NCI-H1694 treated with DMSO at 0.1 percent for 48 hours (cell line): ENCODE data around the gene CAMK1D.

Experiments used
- DNase-seq: peaks from one replicate; lab custom pipeline; 2025; lab: John Stamatoyannopoulos, UW

The CAMK1D gene

DNA sequence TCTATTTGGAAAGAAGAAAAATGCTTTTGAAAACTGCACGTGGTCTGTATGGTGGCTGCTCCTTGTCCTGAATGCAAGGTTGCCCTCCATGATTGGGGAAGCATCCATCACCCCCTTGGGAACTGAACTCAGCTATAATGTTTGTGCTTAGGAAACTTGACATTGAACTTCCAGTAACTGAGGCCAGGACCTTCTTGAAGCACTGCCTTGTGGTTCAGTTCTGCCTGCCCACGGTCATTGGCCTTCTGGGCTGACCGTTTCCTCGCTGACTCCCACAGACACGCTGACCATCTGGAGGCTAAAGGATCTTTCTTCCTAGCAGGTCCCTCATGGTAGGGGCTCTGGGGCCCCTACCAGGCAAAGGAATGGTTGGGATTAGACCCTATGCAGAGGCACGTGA, 247.8 kb downstream of the CAMK1D start:
- no peak for DNase-seq

DNA sequence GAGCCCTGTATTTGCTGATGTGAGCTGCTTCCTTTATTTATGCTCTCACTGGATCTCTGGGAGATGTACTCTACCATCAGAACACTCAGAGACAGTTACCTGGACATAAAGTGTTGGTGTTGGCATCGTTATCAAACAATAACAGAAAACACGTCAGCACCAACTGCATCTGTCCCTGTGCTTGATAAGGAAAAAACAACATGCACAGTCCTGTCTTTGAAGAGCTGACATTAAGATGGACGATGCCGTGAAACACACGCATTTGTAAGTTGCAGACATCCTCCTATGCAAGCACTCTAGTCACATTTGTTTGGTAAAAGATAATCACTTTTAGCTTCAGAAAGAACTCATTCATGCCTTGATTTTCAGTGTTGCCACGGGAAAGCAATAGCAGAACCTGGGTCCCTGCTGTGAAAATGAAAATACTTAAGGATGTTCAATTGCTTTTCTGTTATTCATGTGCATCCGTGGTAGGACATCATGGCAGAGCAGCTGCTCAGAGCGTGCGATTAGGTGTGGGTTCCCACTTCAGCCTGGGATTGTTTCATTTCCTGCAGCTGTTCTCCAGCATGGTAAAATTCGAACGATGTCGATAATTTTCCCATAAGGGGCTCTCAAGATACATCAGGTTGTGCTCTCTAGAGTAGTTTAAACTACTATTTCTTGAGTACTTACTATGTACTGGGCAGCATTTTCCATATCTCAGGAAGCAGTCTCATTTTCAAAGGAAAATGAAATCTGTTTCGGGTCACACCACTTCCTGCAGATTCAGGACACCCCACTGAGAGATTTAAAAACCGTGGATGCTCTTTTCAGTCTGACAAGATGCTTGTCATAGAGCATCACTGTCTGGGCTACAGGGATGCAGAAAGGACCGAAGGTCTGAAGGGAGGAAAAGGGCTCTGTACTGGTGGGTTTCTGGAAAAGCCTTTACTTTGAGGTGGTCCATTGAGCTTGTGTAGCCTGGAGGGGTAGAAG, 248.7 kb downstream of the CAMK1D start:
- no peak for DNase-seq

DNA sequence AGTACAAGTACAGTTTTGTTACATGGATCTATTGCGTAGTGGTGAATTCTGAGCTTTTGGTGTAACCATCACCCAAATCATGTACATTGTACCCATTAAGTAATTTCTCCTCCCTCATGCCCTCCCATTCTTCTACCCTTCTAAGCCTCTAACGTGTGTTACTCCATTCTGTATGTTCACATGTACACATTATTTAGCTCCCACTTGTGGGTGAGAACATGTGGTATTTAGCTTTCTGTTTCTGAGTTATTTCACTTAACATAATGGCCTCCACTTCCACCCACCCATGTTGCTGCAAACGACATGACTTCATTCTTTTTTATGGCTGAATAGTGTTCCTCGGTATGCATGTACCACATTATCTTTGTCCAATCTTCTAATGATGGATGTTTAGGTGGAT, 251.3 kb downstream of the CAMK1D start:
- no peak for DNase-seq

DNA sequence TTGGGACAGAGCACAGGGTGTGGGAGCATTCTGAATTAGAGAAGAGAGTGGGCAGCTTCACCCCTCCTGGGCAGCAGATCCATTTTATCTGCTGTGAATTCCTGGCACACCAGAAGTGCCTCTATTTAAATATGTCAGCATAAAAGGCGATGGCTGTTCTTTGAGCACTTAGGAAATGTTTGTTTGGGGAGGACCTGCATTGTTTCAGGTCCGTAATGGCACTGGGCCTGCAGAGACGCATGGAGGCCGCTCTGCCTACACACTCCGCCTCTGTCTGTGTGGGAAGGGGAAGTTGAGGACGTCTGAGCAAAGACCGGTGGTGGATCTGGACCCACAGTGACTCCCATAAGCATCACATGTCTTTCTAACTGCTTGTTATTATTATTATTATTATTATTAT, 253.2 kb downstream of the CAMK1D start:
- no peak for DNase-seq

DNA sequence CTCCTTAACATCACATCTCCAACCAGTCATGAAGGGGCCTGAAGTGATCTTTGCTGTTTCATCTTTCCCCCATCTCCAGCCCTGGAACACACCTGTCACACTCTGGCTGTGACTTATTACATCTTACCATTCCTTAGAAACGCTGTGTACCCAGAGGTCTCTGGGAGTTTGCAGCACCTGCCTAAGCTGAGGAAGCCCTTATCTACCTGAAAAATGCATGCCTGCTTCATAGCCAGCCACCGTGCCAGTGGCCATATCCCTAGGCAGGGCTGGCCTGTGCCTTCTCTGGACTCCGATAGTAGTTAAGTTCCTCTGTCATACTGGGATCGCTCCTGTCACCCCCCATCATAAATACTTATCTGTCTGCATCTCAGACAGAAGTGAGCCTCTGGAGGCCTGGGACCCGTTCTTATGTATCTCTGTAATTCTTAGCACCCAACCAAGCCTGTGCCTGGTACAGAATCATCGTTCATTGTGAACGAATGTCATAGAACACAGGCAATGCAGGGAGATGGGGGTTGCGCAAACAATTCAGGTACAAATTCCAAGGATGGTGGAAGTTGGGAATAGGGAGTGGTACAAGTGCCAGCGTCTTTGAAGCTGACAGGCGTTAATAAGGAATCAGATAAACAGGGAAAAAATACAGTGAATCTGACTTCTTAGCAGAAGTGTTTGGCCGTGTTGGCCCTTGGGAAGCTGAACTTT, 254.6 kb downstream of the CAMK1D start:
- no peak for DNase-seq

DNA sequence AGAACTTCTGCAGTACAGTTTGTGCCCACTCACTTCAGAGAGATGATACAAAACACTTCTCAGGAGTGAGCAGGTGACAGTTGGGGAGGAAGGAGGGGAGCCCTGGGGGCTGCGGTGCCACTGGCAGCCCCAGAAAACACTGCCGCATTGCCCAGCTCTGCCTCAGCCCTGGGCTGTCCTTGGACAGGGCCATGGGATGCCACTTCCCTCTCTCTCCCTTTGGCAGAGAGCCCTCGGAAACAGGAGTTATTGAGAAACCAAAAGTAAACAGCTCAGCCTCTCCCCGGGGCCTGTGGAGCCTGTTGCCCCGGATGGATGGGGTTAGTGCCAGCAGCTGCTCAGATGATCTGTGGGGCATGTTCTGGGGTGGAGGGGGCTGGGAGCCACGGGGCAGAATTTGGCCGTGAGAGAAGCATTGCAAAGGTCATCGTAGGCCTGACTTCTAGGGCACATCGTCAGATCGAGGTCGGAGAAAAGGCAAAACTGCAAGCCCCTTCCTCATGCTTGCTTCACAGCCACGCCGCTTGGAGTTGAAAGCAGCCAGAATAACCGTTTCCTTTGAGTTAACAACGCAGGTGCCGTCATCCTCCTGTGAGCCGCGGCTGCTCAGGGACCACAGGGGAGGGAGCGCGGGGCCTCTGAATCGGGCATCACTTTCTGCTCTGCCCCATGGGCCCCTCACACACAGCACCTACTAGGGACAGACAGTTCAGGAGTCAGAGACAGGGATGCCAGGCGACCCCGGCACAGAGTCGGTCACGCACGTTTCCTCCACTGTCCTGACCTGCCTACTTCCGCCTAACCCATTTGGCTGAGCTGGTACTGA, 256.4 kb downstream of the CAMK1D start:
- peak; percentile 51 for DNase-seq

DNA sequence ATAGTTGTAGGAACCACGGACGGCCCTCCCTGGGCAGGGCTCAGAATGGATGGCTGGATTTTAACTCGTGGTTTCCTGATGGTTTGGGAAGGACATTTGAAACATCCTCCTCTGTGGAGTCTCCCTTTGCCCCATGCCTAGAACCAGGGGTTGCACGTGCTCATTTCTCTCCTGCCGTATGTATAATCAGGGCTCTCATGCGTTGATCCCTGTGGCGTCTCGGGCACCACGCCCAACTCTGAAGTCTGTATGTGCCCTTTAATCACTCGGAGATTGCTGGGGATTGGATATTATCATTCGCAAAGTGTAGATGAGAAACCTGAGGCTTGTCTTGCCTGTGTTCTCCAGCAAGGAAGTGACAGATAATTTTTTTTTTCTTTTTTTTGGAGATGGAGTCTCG, 257.1 kb downstream of the CAMK1D start:
- DNase-seq: no peak

DNA sequence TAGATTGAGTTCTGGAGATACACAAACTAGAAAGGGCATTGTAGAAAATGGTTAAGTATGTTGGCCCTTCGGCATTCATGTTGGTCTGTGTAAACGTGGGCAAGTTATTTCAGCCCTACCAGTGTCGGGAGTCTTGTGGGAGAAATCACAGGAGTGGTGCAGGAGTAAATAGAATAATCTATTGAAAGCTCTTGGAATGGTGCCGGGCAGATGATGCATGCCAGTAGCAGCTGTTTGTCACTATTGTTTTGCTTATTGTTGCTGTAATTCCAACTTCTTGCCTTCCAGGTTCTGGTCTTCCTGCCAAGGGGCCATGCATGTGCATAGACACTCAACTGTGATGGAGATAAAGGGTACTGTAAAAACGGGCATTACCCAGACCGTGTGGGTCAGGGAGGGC, 259.4 kb downstream of the CAMK1D start:
- no peak for DNase-seq

DNA sequence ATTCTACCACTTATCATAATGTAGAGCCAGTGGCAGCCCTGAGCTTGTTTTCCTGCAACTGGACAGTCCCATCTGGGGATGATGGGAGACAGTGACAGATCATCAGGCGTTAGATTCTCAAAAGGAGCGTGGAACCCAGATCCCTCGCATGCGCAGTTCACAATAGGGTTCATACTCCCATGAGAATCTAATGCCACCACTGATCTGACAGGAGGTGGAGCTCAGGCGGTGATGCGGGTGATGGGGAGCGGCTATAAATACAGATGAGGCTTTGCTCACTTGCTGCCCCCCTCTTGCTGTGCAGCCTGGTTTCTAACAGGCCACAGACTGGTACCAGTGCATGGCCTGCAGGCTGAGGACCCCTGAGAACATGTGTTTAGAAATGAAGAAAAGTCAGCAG, 260.1 kb downstream of the CAMK1D start:
- DNase-seq: no peak

DNA sequence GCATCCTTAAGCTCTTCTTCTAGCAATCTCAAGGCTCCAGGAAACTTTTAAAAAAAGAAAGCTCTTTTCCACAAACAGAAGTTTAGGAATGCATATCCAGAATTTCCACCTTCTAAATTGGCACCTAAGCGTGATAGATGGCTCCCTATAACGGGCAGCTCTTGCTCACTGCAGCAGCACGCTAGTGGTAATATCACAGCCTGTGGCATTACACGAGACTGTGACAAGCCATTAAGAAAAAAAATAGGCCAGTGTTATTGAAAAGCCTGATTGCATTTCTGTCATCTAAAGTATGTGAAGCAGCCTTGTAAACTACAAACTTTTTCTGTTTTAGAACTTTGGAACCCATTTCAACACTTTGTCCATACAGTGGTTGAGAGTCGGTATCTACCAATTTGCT, 263.8 kb downstream of the CAMK1D start:
- DNase-seq: no peak

DNA sequence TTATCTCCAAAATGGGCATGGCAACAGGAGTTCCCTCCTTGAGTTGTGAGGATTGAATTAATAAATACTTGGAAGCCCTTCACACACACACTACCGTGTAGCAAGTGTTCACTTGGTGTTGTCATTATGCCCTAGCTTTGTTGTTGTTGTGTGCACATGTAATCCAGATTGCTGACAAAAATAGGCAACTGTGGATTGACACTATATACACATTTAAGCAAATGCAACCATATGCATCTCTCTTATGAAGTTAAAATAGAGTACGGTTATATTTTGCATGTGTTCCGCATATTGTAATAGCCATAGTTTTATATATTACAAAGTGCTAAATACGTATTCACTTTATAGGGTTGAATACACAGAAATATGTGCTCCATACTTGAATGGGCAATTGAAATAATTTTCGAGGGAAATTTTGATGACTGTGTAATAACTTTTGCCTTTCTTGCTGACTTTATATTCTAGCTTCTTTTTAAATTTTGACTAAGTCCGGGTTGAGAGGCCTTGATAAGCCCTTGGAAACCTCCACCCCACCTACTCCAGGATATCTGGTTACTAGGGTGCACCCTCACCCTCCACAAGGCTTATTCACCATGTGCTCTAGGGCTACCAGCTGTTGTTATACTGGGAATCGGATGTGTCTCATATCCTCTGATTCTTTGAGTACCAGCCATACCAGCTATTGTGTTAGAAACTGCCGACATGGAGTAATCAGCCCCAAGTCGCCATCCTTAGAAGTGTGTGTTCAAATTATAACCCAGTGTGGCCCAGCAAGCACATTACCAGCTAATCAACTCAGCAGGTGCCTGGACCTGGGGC, 265.0 kb downstream of the CAMK1D start:
- DNase-seq: no peak

DNA sequence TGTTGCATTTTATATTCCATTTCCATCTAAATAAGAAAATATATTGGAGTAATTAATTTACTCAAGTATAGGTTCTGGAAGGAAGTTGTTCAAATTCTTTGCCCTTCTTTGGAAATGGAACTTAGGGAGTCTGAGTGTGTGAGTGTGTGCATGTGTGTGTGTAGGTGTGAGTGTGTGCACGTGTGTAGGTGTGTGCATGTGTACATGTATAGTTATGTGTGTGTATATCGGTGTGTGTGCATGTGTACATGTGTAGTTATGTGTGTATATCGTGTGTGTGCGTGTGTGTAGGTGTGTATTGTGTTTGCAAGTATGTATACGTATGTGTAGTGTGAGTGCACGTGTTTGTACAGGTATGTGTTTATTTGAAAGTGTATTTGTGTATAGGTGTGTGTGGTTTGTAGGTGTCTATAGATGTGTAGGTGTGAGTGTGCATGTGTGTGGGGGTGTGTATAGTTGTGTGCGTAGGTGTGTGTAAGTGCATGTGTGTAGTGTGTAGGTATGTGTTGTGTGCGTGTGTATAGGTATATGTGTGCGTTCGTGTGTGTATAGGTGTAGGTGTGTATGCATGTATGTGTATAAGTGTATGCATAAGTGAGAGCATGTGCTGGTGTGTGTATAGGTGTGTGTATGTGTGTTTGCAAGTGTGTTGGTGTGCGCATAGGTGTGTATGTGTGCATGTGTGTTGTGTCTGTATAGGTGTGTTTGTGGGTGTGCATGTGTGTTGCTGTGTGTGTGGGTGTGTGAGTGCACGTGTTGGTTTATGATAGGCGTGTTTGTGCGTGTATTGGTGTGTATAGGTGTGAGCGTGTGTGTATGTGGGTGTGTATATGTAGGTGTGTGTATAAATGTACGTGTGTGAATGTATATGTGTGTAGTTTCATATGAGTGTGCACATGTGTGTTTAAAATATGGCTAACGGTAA, 266.2 kb downstream of the CAMK1D start:
- DNase-seq: no peak

DNA sequence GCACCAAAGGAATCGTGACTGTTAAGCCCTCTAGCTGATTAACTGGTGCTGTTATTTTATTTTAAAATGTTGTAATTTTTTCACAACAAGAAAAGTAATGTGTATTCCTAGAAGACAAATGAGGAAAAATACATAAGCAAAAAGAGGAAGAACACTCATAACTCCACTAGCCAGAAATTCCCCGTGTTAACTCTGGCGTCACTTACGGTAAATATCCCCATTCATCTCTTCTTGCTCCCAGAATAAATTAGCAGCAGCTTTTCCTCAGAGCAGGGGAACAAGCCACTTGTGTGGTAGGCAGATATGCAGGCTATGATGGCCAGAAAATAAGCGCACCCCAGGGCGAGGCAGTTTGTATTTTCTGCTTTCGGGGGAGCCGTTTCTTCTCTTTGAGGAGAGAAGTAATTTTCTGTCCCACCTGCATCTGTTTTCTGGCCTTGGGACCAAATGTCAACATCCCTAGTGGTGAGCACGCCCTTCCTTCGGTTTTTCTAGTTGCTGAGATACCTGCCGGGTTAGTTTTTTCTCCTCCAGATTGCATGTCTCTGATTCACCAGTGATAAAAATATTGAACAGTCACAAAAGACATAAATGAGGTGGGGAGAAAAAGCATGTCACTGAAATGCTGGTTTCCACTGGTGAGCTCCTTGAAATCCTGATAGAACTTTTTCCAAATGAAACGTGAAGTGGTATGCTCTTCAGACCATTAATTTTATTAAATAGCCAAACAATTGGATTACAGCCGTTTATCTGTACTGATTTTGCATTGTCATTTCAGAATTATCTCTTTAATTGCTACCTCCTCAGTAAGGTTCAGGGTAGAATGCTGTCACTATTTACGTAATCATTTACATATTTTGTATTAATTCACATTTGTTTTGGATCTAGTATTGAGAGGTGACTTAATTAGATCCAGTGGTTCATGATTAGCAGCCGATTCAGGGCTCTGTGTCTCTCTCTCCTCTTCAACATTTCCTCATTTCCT, 268.1 kb downstream of the CAMK1D start:
- no peak for DNase-seq

DNA sequence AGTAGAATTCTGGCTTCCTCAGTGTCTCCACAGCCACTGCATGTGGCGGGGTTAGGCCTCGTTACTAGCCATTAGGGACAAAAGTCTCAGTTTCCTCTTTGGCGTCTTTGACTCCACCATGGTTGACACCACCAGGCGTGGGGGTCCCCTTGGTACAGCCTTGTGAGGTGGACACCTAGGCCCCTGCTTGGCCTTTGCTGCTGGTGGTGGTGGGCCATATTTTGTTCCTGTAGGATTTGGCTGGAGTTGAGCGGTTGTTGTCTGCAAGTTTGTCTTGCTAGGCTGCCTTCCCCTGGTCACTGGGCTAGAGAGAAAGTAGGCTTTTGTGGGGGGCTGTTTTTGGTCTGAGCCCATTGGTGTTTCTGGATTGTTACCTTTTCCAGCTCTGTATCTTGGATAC, 272.7 kb downstream of the CAMK1D start:
- no peak for DNase-seq

DNA sequence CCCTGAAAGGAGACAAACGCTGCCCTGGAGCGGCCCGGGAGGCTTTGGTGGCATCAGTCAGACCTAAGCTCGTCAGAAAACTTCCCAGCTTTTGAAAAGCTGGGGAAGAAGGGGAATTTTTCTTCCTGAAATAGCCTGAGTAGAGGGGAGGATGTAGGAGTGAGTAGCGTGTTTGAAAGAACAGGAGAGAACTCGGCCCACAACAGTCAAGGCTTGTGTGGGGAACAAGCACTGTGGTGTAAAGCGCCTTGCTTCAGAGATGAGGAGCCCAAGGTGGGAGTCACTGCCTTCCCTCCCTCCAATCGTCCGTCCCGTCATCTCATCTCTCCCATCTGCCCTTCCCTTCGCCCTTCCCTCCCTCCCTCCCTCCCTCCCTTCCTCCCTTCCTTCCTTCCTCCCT, 273.3 kb downstream of the CAMK1D start:
- no peak for DNase-seq

DNA sequence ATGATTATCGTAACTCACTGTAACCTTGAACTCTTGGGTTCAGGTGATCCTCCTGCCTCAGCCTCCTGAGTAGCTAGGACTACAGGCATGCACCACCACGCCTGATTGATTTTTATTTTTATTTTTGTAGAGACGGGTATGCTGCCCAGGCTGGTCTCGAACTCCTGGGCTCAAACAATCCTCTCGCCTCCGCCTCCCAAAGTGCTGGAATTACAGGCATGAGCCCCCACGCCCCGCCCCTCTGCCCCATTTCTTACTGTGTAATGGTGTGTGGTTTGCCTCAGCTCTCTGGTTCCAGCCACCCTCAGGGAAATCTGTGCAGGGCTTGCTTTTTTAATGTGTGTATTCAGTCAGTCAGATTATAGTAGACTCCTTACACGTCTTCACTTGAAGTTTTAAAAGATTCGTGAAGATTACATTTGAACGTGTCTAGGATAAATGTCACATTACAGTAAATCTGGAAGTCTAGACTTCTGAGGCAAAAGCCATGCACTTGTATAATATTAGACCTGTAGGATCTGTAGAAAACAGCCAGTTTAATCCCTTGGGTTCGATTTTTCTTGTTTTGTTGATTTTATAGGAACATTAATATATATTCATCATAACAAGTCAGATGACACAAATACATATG, 276.2 kb downstream of the CAMK1D start:
- no peak for DNase-seq

DNA sequence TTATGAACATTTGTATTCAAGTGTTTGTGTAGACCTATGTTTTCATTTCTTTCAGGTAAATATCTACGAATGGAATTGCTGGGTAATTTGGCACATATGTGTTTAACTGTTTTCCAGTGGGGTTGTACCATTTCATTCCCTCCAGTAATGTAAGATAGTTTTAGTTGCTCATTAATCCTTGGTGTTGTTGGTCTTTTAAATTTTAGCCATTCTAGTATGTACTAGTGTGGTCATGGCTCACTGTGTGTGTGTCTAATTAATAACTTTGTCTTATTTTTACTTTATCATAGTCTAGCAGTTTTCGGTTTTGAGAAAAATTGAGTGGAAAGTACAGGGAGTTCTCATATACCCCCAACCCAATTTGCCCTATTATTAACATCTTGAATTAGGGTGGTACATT, 278.8 kb downstream of the CAMK1D start:
- no peak for DNase-seq

DNA sequence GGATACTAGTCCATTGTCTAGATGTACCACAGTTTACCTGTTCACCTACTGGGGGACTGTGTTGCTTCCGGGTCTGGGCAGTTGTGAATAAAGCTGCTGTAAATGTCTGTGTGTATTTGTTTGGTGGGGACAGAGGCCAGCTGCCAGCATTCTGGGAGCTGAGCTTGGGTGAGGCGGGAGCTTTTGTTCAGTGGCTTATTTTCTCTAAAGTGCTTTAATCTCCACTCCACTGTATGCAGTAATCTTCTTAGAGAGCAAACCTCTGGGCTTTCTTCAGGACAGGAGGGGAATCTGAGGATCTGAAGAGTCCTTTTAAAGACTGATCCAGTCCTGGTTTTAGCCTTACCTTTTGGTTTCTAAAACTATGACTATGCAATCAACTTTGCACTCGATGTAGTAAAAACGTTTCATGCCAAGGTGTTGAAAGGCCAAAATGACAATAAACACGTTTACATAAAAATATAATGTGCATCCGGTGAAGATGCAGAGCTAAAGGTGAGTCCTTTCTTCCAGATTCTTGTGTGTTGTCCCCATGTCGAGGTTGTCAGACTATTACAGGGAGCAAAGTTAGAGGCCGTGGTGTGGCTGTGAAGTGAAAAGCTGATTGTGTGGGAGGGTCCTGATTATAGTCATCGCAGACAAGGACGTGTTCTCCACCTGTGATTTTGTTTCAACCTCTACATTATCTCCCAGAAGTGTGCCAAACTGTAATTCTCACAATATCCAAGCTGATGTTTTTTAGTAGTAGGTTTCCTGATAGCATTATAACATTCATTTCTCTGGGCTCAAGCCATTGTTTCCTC, 279.8 kb downstream of the CAMK1D start:
- DNase-seq: no peak
